BJ (cell line): Measurements from ENCODE around the gene CALML5. TPM values are rescaled to one million over a fixed set of nuclear protein-coding genes. Genes with fewer than 3 reads are reported as not detected.
"Not testable (repeated sequence)": the region's sequence is repeated elsewhere in the genome, so short reads cannot be mapped to it uniquely, and the experiment has no call there.

Experiments
- CTCF ChIA-PET: fragments of 350-600 bp; formaldehyde crosslinking; extraction: SDS; loops from one replicate; lab custom pipeline; 2021; ENCODE audit warnings: antibody characterized with exemption, inconsistent platforms; lab: Yijun Ruan, JAX
- POLR2A ChIA-PET: fragments of 300-600 bp; sonication (Branson Sonifier 250); formaldehyde crosslinking; extraction: SDS; loops from one replicate; lab custom pipeline; 2021; ENCODE audit warnings: antibody characterized with exemption; lab: Charles Lee
- DNase-seq: peaks from one replicate; pipeline ENCODE4 v3.0.0-alpha.2; 2011; ENCODE audit warnings: low read depth
- H3K27me3 ChIP-seq: 2 replicates; pipeline ENCODE4 v1.6.0; 2011; ENCODE audit warnings: low read length; ENCODE audit not compliant: control insufficient read depth, insufficient read depth
- H3K36me3 ChIP-seq: 2 replicates; pipeline ENCODE4 v1.5.1; 2011; ENCODE audit warnings: low read length; ENCODE audit not compliant: control insufficient read depth, insufficient read depth
- H3K4me3 ChIP-seq: 2 replicates; pipeline ENCODE4 v1.5.1; 2011; ENCODE audit warnings: low read depth, mild to moderate bottlenecking, control low read depth, low read length
- polyA plus RNA-seq: library from polyadenylated mRNA; depleted of rRNA; stranded (reverse); fragments of >200 nt; gene quantifications from 2 replicates; pipeline ENCODE4 v1.2.3, GENCODE V29; 2011
- TF ChIP-seq, protein P1 (sequence below): IDR thresholded peaks from 2 replicates; pipeline ENCODE4 v1.5.1; 2011; ENCODE audit warnings: low read depth, mild to moderate bottlenecking, control low read depth, inconsistent platforms, low read length, moderate library complexity; ENCODE audit not compliant: insufficient read depth

Gene CALML5
- polyA plus RNA-seq, 1 experiment, result not detected

GRCh38 chr10:5476918-5477525 is 22.3 kb downstream of the CALML5 start:
- ChIA-PET POLR2A (no interaction called here), CTCF (no interaction called here)
- no peak for DNase-seq
- Histone ChIP-seq H3K27me3 (no peaks in the 10 kb centered on the region), H3K36me3 (no peaks in the 10 kb centered on the region), H3K4me3 (no peak overlapping the region)
- TF ChIP-seq, protein P1, sequence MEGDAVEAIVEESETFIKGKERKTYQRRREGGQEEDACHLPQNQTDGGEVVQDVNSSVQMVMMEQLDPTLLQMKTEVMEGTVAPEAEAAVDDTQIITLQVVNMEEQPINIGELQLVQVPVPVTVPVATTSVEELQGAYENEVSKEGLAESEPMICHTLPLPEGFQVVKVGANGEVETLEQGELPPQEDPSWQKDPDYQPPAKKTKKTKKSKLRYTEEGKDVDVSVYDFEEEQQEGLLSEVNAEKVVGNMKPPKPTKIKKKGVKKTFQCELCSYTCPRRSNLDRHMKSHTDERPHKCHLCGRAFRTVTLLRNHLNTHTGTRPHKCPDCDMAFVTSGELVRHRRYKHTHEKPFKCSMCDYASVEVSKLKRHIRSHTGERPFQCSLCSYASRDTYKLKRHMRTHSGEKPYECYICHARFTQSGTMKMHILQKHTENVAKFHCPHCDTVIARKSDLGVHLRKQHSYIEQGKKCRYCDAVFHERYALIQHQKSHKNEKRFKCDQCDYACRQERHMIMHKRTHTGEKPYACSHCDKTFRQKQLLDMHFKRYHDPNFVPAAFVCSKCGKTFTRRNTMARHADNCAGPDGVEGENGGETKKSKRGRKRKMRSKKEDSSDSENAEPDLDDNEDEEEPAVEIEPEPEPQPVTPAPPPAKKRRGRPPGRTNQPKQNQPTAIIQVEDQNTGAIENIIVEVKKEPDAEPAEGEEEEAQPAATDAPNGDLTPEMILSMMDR, result no peak

DNA sequence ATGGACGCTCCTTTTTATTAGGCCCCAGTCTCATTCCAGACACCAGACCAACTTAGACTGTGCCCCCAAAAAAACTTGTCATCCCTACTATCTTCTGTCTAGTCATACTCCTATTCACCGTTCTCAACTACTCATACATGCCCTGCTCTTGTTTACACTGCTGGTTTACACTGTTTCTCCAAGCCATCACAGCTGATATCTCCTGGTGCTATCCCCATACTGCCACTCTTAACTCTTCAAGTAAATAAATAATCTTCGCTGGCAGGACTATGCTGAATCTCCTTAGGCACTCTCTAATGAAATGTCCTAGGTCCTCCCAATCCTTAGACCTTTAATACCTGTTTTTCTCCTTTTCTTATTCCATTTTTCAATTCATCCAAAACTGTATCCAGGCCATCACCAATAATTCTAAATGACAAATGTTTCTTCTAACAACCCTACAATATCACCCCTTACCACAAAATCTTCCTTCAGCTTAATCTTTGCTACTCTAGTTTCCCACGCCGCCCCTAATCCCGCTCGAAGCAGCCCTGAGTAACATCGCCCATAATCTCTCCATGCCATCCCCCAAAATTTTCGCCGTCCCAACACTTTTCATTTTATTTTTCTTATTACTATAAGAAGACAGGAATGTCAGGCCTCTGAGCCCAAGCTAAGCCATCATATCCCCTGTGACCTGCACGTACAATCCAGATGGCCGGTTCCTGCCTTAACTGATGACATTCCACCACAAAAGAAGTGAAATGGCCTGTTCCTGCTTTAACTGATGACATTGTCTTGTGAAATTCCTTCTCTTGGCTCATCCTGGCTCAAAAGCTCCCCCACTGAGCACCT is 23.2 kb downstream of the CALML5 start:
- POLR2A ChIA-PET, H3K36me3 ChIP-seq, H3K27me3 ChIP-seq, DNase-seq, H3K4me3 ChIP-seq: not testable (repeated sequence)
- CTCF ChIA-PET, result interaction anchor here (0.6 kb wide), 1 partner anchor 154 kb away, joined by 3 read pairs; no protein-coding TSS in a partner anchor

DNA sequence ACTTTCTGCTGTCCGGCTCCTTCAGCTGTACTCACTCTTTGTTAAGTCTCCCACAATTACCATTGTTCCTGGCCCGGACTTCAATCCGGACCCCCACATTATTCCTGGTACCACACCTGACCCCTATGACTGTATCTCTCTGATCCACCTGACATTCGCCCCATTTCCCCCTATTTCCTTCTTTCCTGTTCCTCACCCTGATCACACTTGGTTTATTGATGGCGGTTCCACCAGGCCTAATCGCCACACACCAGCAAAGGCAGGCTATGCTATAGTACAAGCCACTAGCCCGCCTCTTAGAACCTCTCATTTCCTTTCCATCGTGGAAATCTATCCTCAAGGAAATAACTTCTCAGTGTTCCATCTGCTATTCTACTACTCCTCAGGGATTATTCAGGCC is 24.3 kb downstream of the CALML5 start:
- DNase-seq, H3K36me3 ChIP-seq, POLR2A ChIA-PET, H3K27me3 ChIP-seq, H3K4me3 ChIP-seq: not testable (repeated sequence)
- CTCF ChIA-PET, result interaction anchor here (0.7 kb wide), 1 partner anchor 32 kb away, joined by 3 read pairs; no protein-coding TSS in a partner anchor

DNA sequence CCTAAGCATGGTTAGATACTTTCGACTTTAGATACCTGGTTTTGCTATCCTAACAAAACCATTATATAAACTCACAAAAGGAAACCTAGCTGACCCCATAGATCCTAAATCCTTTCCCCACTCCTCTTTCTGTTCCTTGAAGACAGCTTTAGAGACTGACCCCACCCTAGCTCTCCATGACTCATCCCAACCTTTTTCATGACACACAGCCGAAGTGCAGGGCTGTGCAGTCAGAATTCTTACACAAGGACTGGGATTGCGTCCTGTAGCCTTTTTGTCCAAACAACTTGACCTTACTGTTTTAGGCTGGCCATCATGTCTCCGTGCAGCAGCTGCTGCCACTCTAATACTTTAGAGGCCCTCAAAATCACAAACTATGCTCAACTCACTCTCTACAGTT is 24.7 kb downstream of the CALML5 start:
- H3K4me3 ChIP-seq, POLR2A ChIA-PET, H3K36me3 ChIP-seq, DNase-seq, H3K27me3 ChIP-seq: not testable (repeated sequence)
- CTCF ChIA-PET, result interaction anchor here (0.7 kb wide), 1 partner anchor 32 kb away, joined by 3 read pairs; no protein-coding TSS in a partner anchor

GRCh38 chr10:5470062-5470751 is 29.2 kb downstream of the CALML5 start:
- no peak overlapping the region for H3K4me3 ChIP-seq
- no peaks in the 10 kb centered on the region for H3K36me3 ChIP-seq
- DNase-seq, result no peak
- H3K27me3 ChIP-seq, result no peaks in the 10 kb centered on the region
- TF ChIP-seq, protein P1, result no peak
- ChIA-PET CTCF (no interaction called here), POLR2A (no interaction called here)

DNA sequence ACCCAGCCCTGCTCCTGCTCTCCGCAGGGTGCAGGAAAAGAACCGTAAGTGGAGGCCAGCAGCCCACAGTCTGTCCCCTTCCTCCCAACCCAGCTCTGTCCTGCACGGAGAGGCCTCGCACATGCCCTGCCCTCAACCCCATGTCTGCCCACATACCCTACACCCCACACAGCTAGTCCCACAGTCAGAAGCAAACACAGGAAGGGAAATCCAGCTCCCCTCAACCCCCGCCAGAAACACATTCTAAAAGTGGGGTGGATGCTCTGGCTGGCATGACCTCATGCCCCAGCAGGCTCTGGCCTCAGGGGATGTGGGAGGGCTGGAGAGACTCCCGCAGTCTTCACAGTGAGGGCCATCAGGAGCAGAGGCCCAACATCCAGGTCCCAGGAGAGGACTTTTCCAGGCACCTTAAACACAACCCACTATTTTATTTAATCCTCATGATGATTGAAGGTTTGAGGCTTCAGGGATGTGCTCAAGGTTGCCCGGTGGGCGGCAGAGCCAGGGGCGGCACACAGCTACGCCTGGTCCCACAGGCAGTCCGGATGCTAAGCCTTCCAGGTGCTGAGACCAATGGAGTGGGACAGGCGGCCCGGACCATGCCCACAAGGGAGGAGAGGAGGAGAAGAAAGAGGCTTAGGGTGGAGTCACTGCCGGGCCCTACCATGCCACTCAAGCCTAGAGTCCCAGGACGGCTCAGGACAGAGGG is 29.9 kb downstream of the CALML5 start:
- POLR2A ChIA-PET, result no interaction called here
- Histone ChIP-seq H3K27me3 (no peaks in the 10 kb centered on the region), H3K36me3 (no peaks in the 10 kb centered on the region), H3K4me3 (no peak overlapping the region)
- CTCF ChIA-PET, result interaction anchor here (0.8 kb wide), 1 partner anchor 132 kb away, joined by 3 read pairs; no protein-coding TSS in a partner anchor
- TF ChIP-seq, protein P1, result no peak
- DNase-seq, result no peak
